Fibroblast of skin of right biceps (primary cell): ENCODE data around the gene POR.

ENCODE experiments used
- DNase-seq: peaks from one replicate; pipeline ENCODE4 v3.0.0-alpha.2; 2013

The POR gene

GRCh38 chr7:75955331-75955955 is 40.5 kb downstream of the POR start:
- no peak for DNase-seq

- DNase-seq = peak; percentile 23
Observed at GRCh38 chr7:75957021-75957736, 42.2 kb downstream of the POR start.

- peak; percentile 22 for DNase-seq
Observed at GRCh38 chr7:75958802-75959543, 44.0 kb downstream of the POR start.

GRCh38 chr7:75960372-75960771 is 45.4 kb downstream of the POR start:
- DNase-seq = no peak

GRCh38 chr7:75961218-75961617 is 46.3 kb downstream of the POR start:
- DNase-seq = no peak

- peak; percentile 88 for DNase-seq
Observed at GRCh38 chr7:75962607-75963380, 47.8 kb downstream of the POR start.

- DNase-seq = no peak
Observed at GRCh38 chr7:75963381-75963995, 48.5 kb downstream of the POR start.

GRCh38 chr7:75965617-75966016 is 50.7 kb downstream of the POR start:
- no peak for DNase-seq

- DNase-seq = peak; percentile 52
Observed at GRCh38 chr7:75966190-75966961, 51.4 kb downstream of the POR start.

- no peak for DNase-seq
Observed at GRCh38 chr7:75967055-75967454, 52.1 kb downstream of the POR start.

- DNase-seq = no peak
Observed at GRCh38 chr7:75967487-75967997, 52.6 kb downstream of the POR start.

GRCh38 chr7:75968012-75968411 is 53.1 kb downstream of the POR start:
- DNase-seq = no peak

GRCh38 chr7:75968561-75969001 is 53.6 kb downstream of the POR start:
- no peak for DNase-seq

GRCh38 chr7:75969182-75969581 is 54.2 kb downstream of the POR start:
- DNase-seq = no peak

- no peak for DNase-seq
Observed at GRCh38 chr7:75969704-75970498, 54.9 kb downstream of the POR start.

GRCh38 chr7:75971309-75971960 is 56.5 kb downstream of the POR start:
- DNase-seq = no peak

- no peak for DNase-seq
Observed at GRCh38 chr7:75971961-75972763, 57.2 kb downstream of the POR start.

- DNase-seq = peak; percentile 30
Observed at GRCh38 chr7:75977743-75978142, 62.8 kb downstream of the POR start.

- no peak for DNase-seq
Observed at GRCh38 chr7:75979759-75980429, 64.9 kb downstream of the POR start.
